Activated naive CD4-positive, alpha-beta T cell treated with anti-CD3 and anti-CD28 coated beads, Interleukin-2, amount 50 U/mL, for 24 hours (primary cell): ENCODE measurements around the gene ZBTB7C.

Experiments
- H3K27ac Mint-ChIP-seq: one replicate; pipeline ENCODE4 v1.8.0; 2021; ENCODE audit warnings: mild to moderate bottlenecking, mixed read lengths
- H3K27me3 Mint-ChIP-seq: one replicate; pipeline ENCODE4 v1.8.0; 2021; ENCODE audit warnings: mixed read lengths
- H3K36me3 Mint-ChIP-seq: one replicate; pipeline ENCODE4 v1.8.0; 2021; ENCODE audit warnings: mixed read lengths
- H3K4me1 Mint-ChIP-seq: one replicate; pipeline ENCODE4 v1.8.0; 2021; ENCODE audit warnings: mixed read lengths
- H3K4me3 Mint-ChIP-seq: one replicate; pipeline ENCODE4 v1.8.0; 2021; ENCODE audit warnings: mild to moderate bottlenecking, mixed read lengths
- H3K9me3 Mint-ChIP-seq: one replicate; pipeline ENCODE4 v1.8.0; 2021; ENCODE audit warnings: mixed read lengths

Gene ZBTB7C

GRCh38 chr18:48228841-48229240 is 180.3 kb downstream of the ZBTB7C start:
- H3K27me3 Mint-ChIP-seq, result no peaks in the 10 kb centered on the region
- H3K9me3 Mint-ChIP-seq, result no peaks in the 10 kb centered on the region
- no peak overlapping the region for H3K27ac Mint-ChIP-seq
- no peaks in the 10 kb centered on the region for H3K36me3 Mint-ChIP-seq
- no peak overlapping the region for H3K4me3 Mint-ChIP-seq
- H3K4me1 Mint-ChIP-seq, result no peaks in the 10 kb centered on the region

DNA sequence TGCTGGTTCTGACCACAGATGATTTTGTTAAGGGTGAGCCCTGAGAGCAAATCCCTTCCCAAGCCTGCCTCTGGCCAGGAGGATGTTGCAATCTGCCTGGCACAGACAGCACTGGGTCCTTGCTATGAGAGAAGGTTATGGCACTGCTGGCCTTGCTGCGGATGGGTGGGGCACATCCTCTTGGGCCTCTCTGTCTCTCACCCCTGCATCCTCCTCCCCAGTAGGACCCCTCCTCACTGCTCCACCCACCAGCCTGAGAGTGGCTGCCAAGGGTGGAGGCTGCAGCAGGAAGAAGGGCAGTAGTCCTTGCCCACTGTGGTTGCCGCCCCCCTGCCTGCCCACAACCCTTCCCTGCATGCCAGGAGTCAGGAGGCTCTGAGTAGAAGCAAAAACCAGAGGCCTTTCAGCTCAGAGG is 180.9 kb downstream of the ZBTB7C start:
- H3K36me3 Mint-ChIP-seq, result no peaks in the 10 kb centered on the region
- no peaks in the 10 kb centered on the region for H3K9me3 Mint-ChIP-seq
- no peaks in the 10 kb centered on the region for H3K27me3 Mint-ChIP-seq
- H3K27ac Mint-ChIP-seq, result no peak overlapping the region
- no peak overlapping the region for H3K4me3 Mint-ChIP-seq
- H3K4me1 Mint-ChIP-seq, result no peaks in the 10 kb centered on the region

DNA sequence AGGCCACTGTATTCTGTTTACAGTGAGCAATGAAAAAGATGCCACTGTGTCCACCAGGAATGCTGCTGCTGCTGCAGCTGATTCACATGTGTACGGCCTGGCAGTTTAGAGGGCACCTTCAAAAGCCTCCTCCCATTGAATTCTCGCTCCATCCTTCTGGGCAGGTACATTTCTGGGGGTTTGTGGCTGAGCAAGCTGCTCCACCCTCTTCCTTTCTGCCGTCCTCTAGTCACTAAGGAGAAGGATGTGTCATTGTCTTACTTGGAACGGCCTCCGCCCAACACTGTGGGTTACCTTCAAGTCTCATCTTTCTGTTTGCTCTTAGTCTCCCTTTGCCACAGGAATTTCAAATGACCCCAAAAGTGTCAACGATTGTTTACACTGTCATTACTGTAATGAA is 182.0 kb downstream of the ZBTB7C start:
- no peaks in the 10 kb centered on the region for H3K36me3 Mint-ChIP-seq
- H3K4me3 Mint-ChIP-seq, result no peak overlapping the region
- H3K27me3 Mint-ChIP-seq, result no peaks in the 10 kb centered on the region
- H3K27ac Mint-ChIP-seq, result no peak overlapping the region
- no peaks in the 10 kb centered on the region for H3K9me3 Mint-ChIP-seq
- H3K4me1 Mint-ChIP-seq, result no peaks in the 10 kb centered on the region

- no peaks in the 10 kb centered on the region for H3K36me3 Mint-ChIP-seq
- no peak overlapping the region for H3K4me3 Mint-ChIP-seq
Measured at GRCh38 chr18:48226401-48226800, 182.8 kb downstream of the ZBTB7C start.

GRCh38 chr18:48222118-48222517 is 187.1 kb downstream of the ZBTB7C start:
- Mint-ChIP-seq H3K27me3 (no peaks in the 10 kb centered on the region), H3K9me3 (no peaks in the 10 kb centered on the region), H3K36me3 (no peaks in the 10 kb centered on the region), H3K4me3 (no peak overlapping the region), H3K4me1 (no peaks in the 10 kb centered on the region), H3K27ac (no peak overlapping the region)

More at GRCh38 chr18:48226401-48226800, 182.8 kb downstream of the ZBTB7C start:
- no peaks in the 10 kb centered on the region for H3K4me1 Mint-ChIP-seq
- H3K27me3 Mint-ChIP-seq, result no peaks in the 10 kb centered on the region
- no peak overlapping the region for H3K27ac Mint-ChIP-seq
- H3K9me3 Mint-ChIP-seq, result no peaks in the 10 kb centered on the region

GRCh38 chr18:48219810-48220499 is 189.2 kb downstream of the ZBTB7C start:
- Mint-ChIP-seq H3K4me1 (no peaks in the 10 kb centered on the region), H3K27ac (no peak overlapping the region)

DNA sequence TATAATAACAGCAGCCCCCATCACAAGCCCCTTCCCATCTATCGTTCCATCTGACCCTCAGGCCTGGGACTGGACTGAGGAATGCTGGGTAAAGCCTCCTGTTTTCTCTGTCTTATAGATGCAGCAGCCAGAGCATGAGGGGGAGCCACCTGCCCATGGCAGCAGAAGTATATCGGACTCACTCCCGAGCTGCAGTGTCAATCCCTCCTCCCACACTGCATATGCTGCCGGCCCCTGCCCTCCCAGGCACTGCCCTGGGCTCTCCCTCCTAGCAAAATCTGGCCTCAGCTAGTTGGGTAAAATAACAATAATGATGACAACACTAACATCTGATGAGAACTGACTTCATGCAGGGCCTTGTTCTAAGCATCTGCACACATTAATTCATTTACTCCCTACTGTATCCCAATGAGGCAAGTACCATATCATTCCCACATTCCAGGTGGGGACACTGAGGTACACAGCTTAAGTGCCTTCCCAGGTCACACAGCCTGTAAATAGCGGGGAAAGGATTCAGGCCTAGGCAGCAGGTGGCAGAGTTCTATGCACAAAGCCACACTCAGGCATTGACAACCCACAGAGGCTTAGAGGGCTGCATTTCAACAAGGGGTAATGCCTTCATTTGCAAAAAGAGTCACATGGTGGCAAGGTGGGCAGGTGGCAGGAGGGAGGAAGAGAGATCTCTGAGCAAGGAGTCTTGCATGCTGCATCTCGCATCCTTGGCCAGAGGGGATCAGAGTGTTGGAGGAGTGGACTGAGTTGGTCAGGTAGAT is 190.0 kb downstream of the ZBTB7C start:
- no peaks in the 10 kb centered on the region for H3K36me3 Mint-ChIP-seq
- H3K4me3 Mint-ChIP-seq, result no peak overlapping the region
- H3K27ac Mint-ChIP-seq, result no peak overlapping the region
- H3K4me1 Mint-ChIP-seq, result no peaks in the 10 kb centered on the region
- no peaks in the 10 kb centered on the region for H3K9me3 Mint-ChIP-seq
- H3K27me3 Mint-ChIP-seq, result no peaks in the 10 kb centered on the region

More at GRCh38 chr18:48219810-48220499, 189.2 kb downstream of the ZBTB7C start:
- Mint-ChIP-seq H3K27me3 (no peaks in the 10 kb centered on the region), H3K9me3 (no peaks in the 10 kb centered on the region), H3K36me3 (no peaks in the 10 kb centered on the region), H3K4me3 (no peak overlapping the region)

- no peaks in the 10 kb centered on the region for H3K9me3 Mint-ChIP-seq
- no peaks in the 10 kb centered on the region for H3K36me3 Mint-ChIP-seq
- H3K4me3 Mint-ChIP-seq, result no peak overlapping the region
- H3K27me3 Mint-ChIP-seq, result no peaks in the 10 kb centered on the region
- no peaks in the 10 kb centered on the region for H3K4me1 Mint-ChIP-seq
- H3K27ac Mint-ChIP-seq, result no peak overlapping the region
Measured at GRCh38 chr18:48218285-48219022, 190.7 kb downstream of the ZBTB7C start.

- Mint-ChIP-seq H3K36me3 (no peaks in the 10 kb centered on the region), H3K27ac (no peak overlapping the region), H3K9me3 (no peaks in the 10 kb centered on the region), H3K4me1 (no peaks in the 10 kb centered on the region), H3K27me3 (no peaks in the 10 kb centered on the region), H3K4me3 (no peak overlapping the region)
Measured at GRCh38 chr18:48217258-48218250, 191.6 kb downstream of the ZBTB7C start.

DNA sequence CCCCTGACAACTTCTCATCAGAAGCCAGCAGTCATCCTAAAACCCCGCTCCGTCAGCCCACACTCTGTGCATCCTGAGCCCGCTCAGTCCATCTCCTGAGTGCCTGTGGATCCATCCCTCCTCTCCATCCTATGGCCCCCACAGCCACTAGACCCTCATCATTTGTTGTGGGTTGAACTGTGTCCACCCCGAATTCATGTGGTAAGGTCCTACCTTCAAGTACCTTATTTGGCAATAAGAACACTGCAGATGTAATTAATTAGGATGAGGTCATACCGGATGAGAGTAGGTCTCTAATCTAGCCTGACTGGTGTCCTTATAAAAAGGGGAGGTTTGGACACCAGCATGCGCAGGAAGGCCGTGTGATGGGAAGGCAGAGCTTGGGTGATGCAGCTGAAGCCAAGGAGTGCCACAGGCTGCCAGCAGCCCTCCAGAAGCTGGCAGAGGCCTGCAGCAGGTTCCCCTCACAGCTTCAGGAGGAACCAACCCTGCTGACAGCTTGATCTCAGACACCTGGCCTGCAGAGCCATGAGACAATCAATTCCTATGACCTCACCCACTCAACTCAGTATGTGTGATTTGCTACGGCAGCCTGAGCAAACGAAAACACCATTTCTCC is 192.4 kb downstream of the ZBTB7C start:
- Mint-ChIP-seq H3K27me3 (no peaks in the 10 kb centered on the region), H3K4me3 (no peak overlapping the region), H3K9me3 (no peaks in the 10 kb centered on the region), H3K36me3 (no peaks in the 10 kb centered on the region), H3K27ac (no peak overlapping the region), H3K4me1 (no peaks in the 10 kb centered on the region)

GRCh38 chr18:48215876-48216638 is 193.1 kb downstream of the ZBTB7C start:
- Mint-ChIP-seq H3K9me3 (no peaks in the 10 kb centered on the region), H3K27ac (no peak overlapping the region), H3K27me3 (no peaks in the 10 kb centered on the region), H3K36me3 (no peaks in the 10 kb centered on the region), H3K4me3 (no peak overlapping the region), H3K4me1 (no peaks in the 10 kb centered on the region)

DNA sequence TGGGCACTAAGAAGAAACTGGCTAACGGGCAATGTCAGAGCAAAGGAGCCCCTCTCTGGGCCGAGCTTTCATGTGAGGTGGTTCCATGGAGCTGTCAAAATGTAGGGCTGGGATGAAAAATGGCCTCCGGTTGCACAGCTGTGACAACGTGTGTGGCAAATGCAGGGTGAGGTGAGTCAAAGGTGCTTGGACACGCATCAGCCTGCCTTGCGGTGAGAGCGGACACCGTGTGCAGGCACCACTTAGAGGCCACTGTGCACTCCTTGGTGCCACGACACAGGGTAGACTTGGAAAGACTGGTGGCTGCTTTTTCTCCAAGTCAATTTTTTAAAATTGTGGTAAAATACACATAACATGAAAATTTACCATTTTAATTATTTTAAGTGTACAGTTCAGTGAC is 195.4 kb downstream of the ZBTB7C start:
- no peak overlapping the region for H3K4me3 Mint-ChIP-seq

GRCh38 chr18:48208432-48209140 is 200.6 kb downstream of the ZBTB7C start:
- Mint-ChIP-seq H3K9me3 (no peaks in the 10 kb centered on the region), H3K27ac (no peak overlapping the region), H3K4me1 (no peaks in the 10 kb centered on the region), H3K4me3 (no peak overlapping the region), H3K36me3 (no peaks in the 10 kb centered on the region), H3K27me3 (peaks cover 5% of the 10 kb centered on the region)

More for the DNA sequence above, 195.4 kb downstream of the ZBTB7C start:
- Mint-ChIP-seq H3K27me3 (no peaks in the 10 kb centered on the region), H3K27ac (no peak overlapping the region), H3K36me3 (no peaks in the 10 kb centered on the region), H3K9me3 (no peaks in the 10 kb centered on the region), H3K4me1 (no peaks in the 10 kb centered on the region)
